22Rv1 (cell line): ENCODE data around the gene APBB2.

Experiments used
- CTCF ChIP-seq: fragments of 450-650 bp; IDR thresholded peaks from 2 replicates; pipeline ENCODE4 v1.5.1; 2017; ENCODE audit warnings: mild to moderate bottlenecking
- ZFX ChIP-seq: fragments of 450-650 bp; IDR thresholded peaks from 2 replicates; pipeline ENCODE4 v1.6.1; 2017; ENCODE audit warnings: antibody characterized with exemption, borderline replicate concordance

DNA sequence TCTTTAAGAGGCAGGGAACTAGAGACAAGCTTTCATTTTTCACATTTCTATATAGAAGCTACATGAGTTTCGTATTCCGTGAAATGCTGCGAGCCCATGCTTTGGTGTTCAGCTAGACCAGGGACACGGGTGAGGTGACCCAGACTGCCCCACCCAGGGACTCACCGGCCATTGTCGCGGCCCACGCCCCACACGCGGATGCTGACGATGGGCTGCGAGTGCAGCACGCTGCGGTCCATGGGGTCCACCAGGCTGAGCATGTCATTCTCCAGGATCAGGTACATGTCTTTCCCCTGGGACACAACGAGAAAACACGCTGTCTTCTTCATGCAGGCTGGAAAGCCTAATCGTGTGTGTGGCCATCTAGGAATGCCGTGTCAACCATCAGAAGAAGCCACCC, 324.1 kb downstream of the APBB2 start:
- no peak for TF ChIP-seq CTCF
- TF ChIP-seq ZFX, result no peak
